NB4 (cell line): Measurements from ENCODE around the gene P3R3URF.

Experiments used
- MAX ChIP-seq: IDR thresholded peaks from 2 replicates; pipeline ENCODE4 v1.6.1; 2011; ENCODE audit warnings: low read depth, low read length
- MYC ChIP-seq: IDR thresholded peaks from 2 replicates; pipeline ENCODE4 v1.6.1; 2011; ENCODE audit warnings: low read depth, low read length
- POLR2A ChIP-seq: IDR thresholded peaks from 2 replicates; pipeline ENCODE4 v1.6.1; 2011; ENCODE audit warnings: mild to moderate bottlenecking; ENCODE audit not compliant: insufficient read length; ENCODE audit errors: extremely low read depth
- TF ChIP-seq, protein P1 (sequence below): IDR thresholded peaks from one replicate; pipeline ENCODE4 v1.5.1; 2012; ENCODE audit warnings: low read depth, low read length

GRCh38 chr1:46158312-46159281 is 17.7 kb downstream of the P3R3URF start:
- TF ChIP-seq, protein P1, sequence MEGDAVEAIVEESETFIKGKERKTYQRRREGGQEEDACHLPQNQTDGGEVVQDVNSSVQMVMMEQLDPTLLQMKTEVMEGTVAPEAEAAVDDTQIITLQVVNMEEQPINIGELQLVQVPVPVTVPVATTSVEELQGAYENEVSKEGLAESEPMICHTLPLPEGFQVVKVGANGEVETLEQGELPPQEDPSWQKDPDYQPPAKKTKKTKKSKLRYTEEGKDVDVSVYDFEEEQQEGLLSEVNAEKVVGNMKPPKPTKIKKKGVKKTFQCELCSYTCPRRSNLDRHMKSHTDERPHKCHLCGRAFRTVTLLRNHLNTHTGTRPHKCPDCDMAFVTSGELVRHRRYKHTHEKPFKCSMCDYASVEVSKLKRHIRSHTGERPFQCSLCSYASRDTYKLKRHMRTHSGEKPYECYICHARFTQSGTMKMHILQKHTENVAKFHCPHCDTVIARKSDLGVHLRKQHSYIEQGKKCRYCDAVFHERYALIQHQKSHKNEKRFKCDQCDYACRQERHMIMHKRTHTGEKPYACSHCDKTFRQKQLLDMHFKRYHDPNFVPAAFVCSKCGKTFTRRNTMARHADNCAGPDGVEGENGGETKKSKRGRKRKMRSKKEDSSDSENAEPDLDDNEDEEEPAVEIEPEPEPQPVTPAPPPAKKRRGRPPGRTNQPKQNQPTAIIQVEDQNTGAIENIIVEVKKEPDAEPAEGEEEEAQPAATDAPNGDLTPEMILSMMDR, result no peak
- TF ChIP-seq POLR2A (no peak), MAX (no peak), MYC (no peak)
